Activated B cell treated with CpG ODN at 0.5 μM for 24 hours (primary cell): ENCODE measurements around the gene PDIA5. TPM values are rescaled to one million over a fixed set of nuclear protein-coding genes. Genes with fewer than 3 reads are reported as not detected.

Source experiments
- ATAC-seq: fragments of 200-7000 bp; cut with Tn5 transposase; one replicate; pipeline ENCODE4 v1.10.0; 2021; ENCODE audit warnings: low read depth, mild to moderate bottlenecking, moderate library complexity
- CTCF ChIA-PET: fragments of 350-600 bp; sonication (Branson Sonifier 250); formaldehyde crosslinking; loops from one replicate; lab custom pipeline; 2021; ENCODE audit warnings: antibody characterized with exemption; lab: Charles Lee
- POLR2A ChIA-PET: fragments of 350-600 bp; sonication (Branson Sonifier 250); formaldehyde crosslinking; loops from one replicate; lab custom pipeline; 2021; ENCODE audit warnings: antibody characterized with exemption; lab: Charles Lee
- DNase-seq: peaks from one replicate; pipeline ENCODE4 v3.0.0; 2022
- H3K27ac Mint-ChIP-seq: one replicate; pipeline ENCODE4 v1.8.0; 2020; ENCODE audit warnings: mixed read lengths
- H3K27me3 Mint-ChIP-seq: one replicate; pipeline ENCODE4 v1.8.0; 2021; ENCODE audit warnings: mixed read lengths
- H3K36me3 Mint-ChIP-seq: one replicate; pipeline ENCODE4 v1.8.0; 2021; ENCODE audit warnings: low read depth, mixed read lengths
- H3K4me1 Mint-ChIP-seq: one replicate; pipeline ENCODE4 v1.8.0; 2021; ENCODE audit warnings: mixed read lengths
- H3K4me3 Mint-ChIP-seq: one replicate; pipeline ENCODE4 v1.8.0; 2020; ENCODE audit warnings: mild to moderate bottlenecking, mixed read lengths
- H3K9me3 Mint-ChIP-seq: one replicate; pipeline ENCODE4 v1.8.0; 2020; ENCODE audit warnings: mixed read lengths
- CTCF ChIP-seq: fragments of 200-600 bp; IDR thresholded peaks from one replicate; pipeline ENCODE4 v1.8.0; 2022; ENCODE audit warnings: antibody characterized with exemption, mild to moderate bottlenecking
- intact Hi-C: fragments of 100-400 bp; cut with micrococcal nuclease; formaldehyde crosslinking; loops from one replicate; pipeline ENCODE4 v1.15.1; 2024
- total RNA-seq: library from RNA; stranded (reverse); gene quantifications from 2 replicates; pipeline ENCODE4 v1.2.3, GENCODE V29; 2022

PDIA5 gene
- total RNA-seq, 1 donor from 2014 or later: 8.5 TPM

- intact Hi-C loops: loop anchor here (2.0 kb wide), 1 partner anchor 14 kb away; the partner anchor contains the start of gene PDIA5
- DNase-seq: no peak
- H3K4me3 Mint-ChIP-seq: no peak overlapping the region
These were observed 14.2 kb downstream of the PDIA5 start for GRCh38 chr3:123080864-123081562.

GRCh38 chr3:123081718-123082369 lies 15.0 kb downstream of the PDIA5 start:
- Mint-ChIP-seq H3K4me3 (peak overlapping the region; percentile 4), H3K36me3 (no peaks in the 10 kb centered on the region), H3K27me3 (no peaks in the 10 kb centered on the region), H3K9me3 (no peaks in the 10 kb centered on the region), H3K4me1 (peaks cover 26% of the 10 kb centered on the region), H3K27ac (no peak overlapping the region)
- ATAC-seq (no peak), DNase-seq (no peak)
- intact Hi-C loops: loop anchor here (2.0 kb wide), 1 partner anchor 15 kb away; the partner anchor contains the start of gene PDIA5
- CTCF ChIA-PET: interaction anchor here (1.5 kb wide), 1 partner anchor 54 kb away, joined by 3 read pairs; the partner anchor contains the start of gene SEMA5B
- no peak for TF ChIP-seq CTCF
- POLR2A ChIA-PET: no interaction called here

More at GRCh38 chr3:123080864-123081562, 14.2 kb downstream of the PDIA5 start:
- no peak for TF ChIP-seq CTCF
- ATAC-seq: no peak
- H3K27ac Mint-ChIP-seq: no peak overlapping the region
- ChIA-PET CTCF (interaction anchor here (1.5 kb wide), 1 partner anchor 53 kb away, joined by 3 read pairs; the partner anchor contains the start of gene SEMA5B), POLR2A (no interaction called here)
- H3K9me3 Mint-ChIP-seq: no peaks in the 10 kb centered on the region
- no peaks in the 10 kb centered on the region for H3K27me3 Mint-ChIP-seq
- no peaks in the 10 kb centered on the region for H3K36me3 Mint-ChIP-seq
- peaks cover 26% of the 10 kb centered on the region for H3K4me1 Mint-ChIP-seq

- ATAC-seq (peak; percentile 25), DNase-seq (no peak)
- ChIA-PET POLR2A (no interaction called here), CTCF (no interaction called here)
- peaks cover 26% of the 10 kb centered on the region for H3K4me1 Mint-ChIP-seq
- H3K9me3 Mint-ChIP-seq: no peaks in the 10 kb centered on the region
- H3K27me3 Mint-ChIP-seq: no peaks in the 10 kb centered on the region
- intact Hi-C loops: no loop called here
- H3K4me3 Mint-ChIP-seq: peak overlapping the region; percentile 4
- TF ChIP-seq CTCF: no peak
- H3K36me3 Mint-ChIP-seq: no peaks in the 10 kb centered on the region
- H3K27ac Mint-ChIP-seq: peak overlapping the region; percentile 11
These were observed 15.7 kb downstream of the PDIA5 start for GRCh38 chr3:123082370-123083065.

GRCh38 chr3:123083383-123084124 lies 16.7 kb downstream of the PDIA5 start:
- Mint-ChIP-seq H3K27ac (no peak overlapping the region), H3K36me3 (no peaks in the 10 kb centered on the region), H3K27me3 (no peaks in the 10 kb centered on the region), H3K4me1 (peaks cover 26% of the 10 kb centered on the region), H3K9me3 (no peaks in the 10 kb centered on the region), H3K4me3 (no peak overlapping the region)
- ATAC-seq (no peak), DNase-seq (no peak)
- intact Hi-C loops: no loop called here
- POLR2A ChIA-PET: no interaction called here
- no peak for TF ChIP-seq CTCF
- CTCF ChIA-PET: no interaction called here
